Measurements from ENCODE around the gene IRF2.
"Not testable (repeated sequence)": the region's sequence is repeated elsewhere in the genome, so short reads cannot be mapped to it uniquely, and the experiment has no call there.

IRF2 gene

DNA sequence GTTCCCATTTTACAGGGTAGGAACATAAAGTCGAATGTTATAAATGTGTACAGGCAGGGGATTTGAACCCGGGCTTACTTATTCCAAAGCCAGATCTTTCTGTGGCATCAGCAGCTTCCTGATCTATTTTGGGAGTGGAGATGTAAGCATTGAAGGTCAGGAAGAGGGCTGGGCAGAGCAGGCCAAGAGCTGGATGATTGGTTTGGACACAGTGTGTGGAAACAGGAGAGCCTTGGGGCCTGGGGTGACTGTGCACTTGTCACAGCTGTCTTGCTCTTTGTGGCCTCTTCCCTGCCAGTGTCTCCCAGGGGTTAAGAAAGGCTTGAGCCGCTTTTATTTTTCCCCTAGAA, 128.8 kb downstream of the IRF2 start:
- Histone ChIP-seq H3K27ac (peak overlapping the region; percentile 5 to 66), H3K4me3 (no peak overlapping the region)
- no peak for TF ChIP-seq CTCF (IDR thresholded peaks at IDR 0.05)
- no peak for DNase-seq (ENCODE audit: low spot score)

DNA sequence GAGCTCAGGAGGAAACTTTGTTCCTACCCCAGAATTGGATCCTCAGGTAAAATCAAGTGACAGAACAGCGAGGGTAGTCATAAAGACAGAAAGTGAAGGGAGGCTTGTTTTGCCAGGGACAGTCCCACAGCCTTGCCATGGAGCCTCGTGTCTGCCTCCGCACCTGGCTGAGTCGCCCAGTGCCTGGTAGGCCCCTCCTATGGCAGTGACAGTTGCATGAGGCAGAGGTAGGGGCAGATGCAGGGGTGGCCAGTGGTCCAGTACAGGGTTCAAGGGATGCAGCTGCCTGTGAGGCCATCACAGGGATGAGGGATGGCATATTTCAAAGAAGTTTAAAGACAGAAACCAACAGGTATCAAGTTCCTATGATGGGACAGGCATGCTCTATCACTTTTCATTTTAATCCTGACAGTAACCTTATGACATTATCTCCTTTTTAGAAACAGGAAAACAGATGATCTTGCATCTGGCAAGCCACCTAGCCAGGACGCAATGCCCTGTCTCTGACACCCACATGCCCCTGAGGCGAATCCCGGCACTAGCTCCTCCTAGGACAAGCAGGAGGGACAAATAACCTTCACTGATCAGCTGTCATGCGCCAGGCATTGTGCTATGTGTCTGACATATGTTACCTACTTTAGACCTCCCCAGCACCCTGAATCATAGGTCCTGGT, 129.3 kb downstream of the IRF2 start:
- DNase-seq (ENCODE audit: low spot score), result no peak
- Histone ChIP-seq H3K27ac (peak overlapping the region in 1 of 2 donors; percentile 66), H3K4me3 (no peak overlapping the region)
- no peak for TF ChIP-seq CTCF (IDR thresholded peaks at IDR 0.05)

DNA sequence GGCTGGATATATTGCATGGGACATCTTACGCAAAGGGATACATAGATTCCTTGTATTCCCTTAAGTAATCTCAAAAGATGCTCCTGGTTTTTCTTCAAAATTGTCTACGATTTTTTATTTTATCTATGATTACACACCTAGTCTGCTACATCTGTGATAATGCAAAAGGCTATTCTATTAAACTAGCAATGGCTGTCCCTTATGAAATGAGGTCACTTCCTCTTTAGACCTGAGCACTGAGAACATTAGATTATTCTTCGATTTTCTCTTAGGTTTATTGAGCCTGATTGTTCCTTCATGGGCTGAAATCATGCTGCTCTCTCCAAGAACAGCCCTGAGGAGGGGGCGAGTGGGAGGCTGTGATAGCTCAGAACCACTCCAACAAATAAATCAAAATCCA, 129.9 kb downstream of the IRF2 start:
- Histone ChIP-seq H3K4me3 (no peak overlapping the region), H3K27ac (peak overlapping the region in 1 of 2 donors; percentile 66)
- DNase-seq (ENCODE audit: low spot score), result no peak
- TF ChIP-seq CTCF (IDR thresholded peaks at IDR 0.05), result no peak

DNA sequence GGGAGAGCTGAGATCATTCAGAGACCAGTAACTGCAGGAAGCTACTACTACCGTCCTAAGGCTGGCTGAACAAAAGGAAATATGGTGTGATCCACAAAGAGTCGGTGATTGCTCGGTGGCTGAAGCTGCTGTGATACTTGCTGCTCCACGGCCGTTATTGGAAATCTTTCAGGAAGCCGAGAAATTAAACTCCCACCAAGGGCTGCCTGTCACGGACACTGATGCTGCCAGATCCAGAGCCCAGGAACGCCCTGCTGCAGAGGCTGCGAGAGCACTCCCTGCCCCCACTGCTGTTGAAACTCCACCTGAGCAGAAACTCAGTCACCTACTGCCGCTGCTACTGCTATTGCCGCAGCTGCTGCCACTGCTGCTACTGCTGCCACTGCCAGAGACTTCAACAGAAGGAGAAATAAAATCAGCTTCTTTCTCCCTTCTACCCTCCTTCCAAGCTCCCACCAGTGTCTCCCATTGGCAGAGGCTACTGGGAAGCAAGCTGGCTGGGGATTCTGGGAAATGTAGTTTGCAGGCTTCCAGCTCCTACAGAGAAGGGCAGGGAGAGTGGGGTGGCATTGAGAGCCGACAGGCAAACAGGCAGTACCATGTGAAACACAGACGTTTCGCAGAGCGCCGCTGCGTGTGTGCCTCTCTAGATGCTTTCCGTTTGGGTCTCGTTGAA, 130.7 kb downstream of the IRF2 start:
- TF ChIP-seq CTCF (IDR thresholded peaks at IDR 0.05), result no peak
- peak overlapping the region; percentile 9 to 88 for H3K27ac ChIP-seq
- H3K4me3 ChIP-seq, result peak overlapping the region; percentile 84
- DNase-seq (ENCODE audit: low spot score), result no peak

GRCh38 chr4:184342857-184343237, 131.5 kb downstream of the IRF2 start:
- DNase-seq (ENCODE audit: low spot score); H3K27ac ChIP-seq: not testable (repeated sequence)
- H3K4me3 ChIP-seq, result peak overlapping the region; percentile 84

DNA sequence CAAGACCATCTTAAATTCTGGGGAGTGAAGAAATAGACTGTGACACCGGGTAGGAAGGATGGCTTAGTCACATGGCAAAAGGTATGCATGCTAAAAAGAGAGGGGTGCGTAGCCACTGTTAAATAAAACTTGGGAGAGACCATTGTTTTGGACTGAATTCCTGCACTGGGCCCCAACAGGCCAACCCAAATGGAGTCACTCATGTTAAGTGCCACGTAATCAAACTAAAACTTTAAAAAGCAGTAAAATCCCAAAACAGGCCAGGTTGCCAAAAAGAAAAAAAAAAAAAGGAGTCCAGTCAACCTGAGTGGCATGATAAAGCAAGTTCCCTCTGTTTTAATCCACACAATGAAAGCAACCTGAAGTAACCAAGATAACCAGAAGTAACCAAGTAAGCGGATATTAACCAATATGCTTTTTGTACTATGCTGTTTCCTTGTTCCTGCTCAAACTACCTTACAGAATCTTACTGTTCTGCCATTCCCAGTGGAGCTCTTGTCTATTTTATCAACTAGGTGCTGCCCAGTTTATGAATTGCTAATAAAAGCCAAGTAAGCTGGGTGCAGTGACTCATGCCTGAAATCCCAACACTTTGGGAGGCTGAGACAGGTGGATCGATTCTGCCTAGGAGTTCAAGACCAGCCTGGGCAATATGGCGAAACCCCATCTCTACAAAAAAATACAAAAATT, 132.0 kb downstream of the IRF2 start:
- H3K27ac ChIP-seq, result no peak overlapping the region
- H3K4me3 ChIP-seq, result no peak overlapping the region
- no peak for DNase-seq (ENCODE audit: low spot score)
- no peak for TF ChIP-seq CTCF (IDR thresholded peaks at IDR 0.05)

- not testable (repeated sequence) for H3K27ac ChIP-seq; DNase-seq (ENCODE audit: low spot score); H3K4me3 ChIP-seq
Measured at GRCh38 chr4:184339398-184340193, 134.8 kb downstream of the IRF2 start.

Measured in coronary artery (tissue), 2 donors.